Endothelial cell of umbilical vein (primary cell): ENCODE measurements around the gene KAZALD1. TPM values are rescaled to one million over a fixed set of nuclear protein-coding genes. Genes with fewer than 3 reads are reported as not detected.
A peak's percentile ranks its signal among the peaks of the same experiment; 100 is the strongest.

Experiments used
- BruUV-seq: library from RNA; stranded (reverse); fragments of 400-500 nt; replicated peaks from 2 replicates; lab custom pipeline; 2021; lab: Mats Ljungman, UMichigan
- CTCF ChIA-PET: fragments of 300-600, 350-600 bp; sonication (Branson Sonifier 250); formaldehyde crosslinking; loops from one replicate; lab custom pipeline; 2021; ENCODE audit warnings: antibody characterized with exemption, inconsistent platforms; lab: Charles Lee
- POLR2A ChIA-PET: fragments of 300-600, 350-600 bp; sonication (Branson Sonifier 250); formaldehyde crosslinking; loops from one replicate; lab custom pipeline; 2021; ENCODE audit warnings: antibody characterized with exemption, inconsistent platforms; lab: Charles Lee
- DNase-seq: peaks from one replicate; pipeline ENCODE4 v3.0.0-alpha.2; 2011; ENCODE audit warnings: low read depth, low spot score
- FAIRE-seq: peaks from 2 replicates; lab custom pipeline; 2011; peaks lifted over from hg19 to GRCh38; lab: Jason Lieb, UNC
- H2AFZ ChIP-seq: 2 replicates; pipeline ENCODE4 v1.6.0; 2012; ENCODE audit warnings: low read depth, low read length, control low read depth, inconsistent platforms
- H3K27ac ChIP-seq: 2 replicates; pipeline ENCODE4 v1.5.1; 2011; ENCODE audit warnings: low read depth, mild to moderate bottlenecking, control low read depth, low read length, moderate library complexity; ENCODE audit not compliant: insufficient read depth
- H3K27me3 ChIP-seq, 2 experiments: 2 replicates each; pipeline versions ENCODE4 v1.6.0 to v1.6.1; 2011; ENCODE audit warnings: low read length in 2 of 2, mixed read lengths in 1 of 2; ENCODE audit not compliant: control insufficient read depth in 2 of 2, insufficient read depth in 2 of 2
- H3K36me3 ChIP-seq, 2 experiments: 2 replicates in 1 of 2; 3 replicates in 1 of 2; pipeline ENCODE4 v1.5.1; 2011; ENCODE audit warnings: low read length in 2 of 2, mild to moderate bottlenecking in 1 of 2, moderate library complexity in 1 of 2; ENCODE audit not compliant: control insufficient read depth in 2 of 2, insufficient read depth in 2 of 2; ENCODE audit errors: extremely low read depth in 1 of 2
- H3K4me1 ChIP-seq: 3 replicates; pipeline ENCODE4 v1.5.1; 2011; ENCODE audit warnings: mild to moderate bottlenecking, low read length; ENCODE audit not compliant: control insufficient read depth, insufficient read depth; ENCODE audit errors: extremely low read depth
- H3K4me2 ChIP-seq: 2 replicates; pipeline ENCODE4 v1.6.1; 2011; ENCODE audit warnings: low read length, control low read depth, mixed read lengths; ENCODE audit not compliant: insufficient read depth
- H3K4me3 ChIP-seq, 3 experiments: fragments of 200-600 bp in 1 of 3; sonication (generic), shearing (Covaris generic) in 1 of 3; replicated peaks in 1 of 3; 2 replicates each; pipeline ENCODE4 v1.5.1; 2011 to 2016; ENCODE audit warnings: control low read depth in 3 of 3, low read length in 3 of 3, mild to moderate bottlenecking in 2 of 3, inconsistent platforms in 1 of 3, low read depth in 1 of 3, moderate library complexity in 1 of 3; ENCODE audit not compliant: insufficient read depth in 1 of 3
- H3K79me2 ChIP-seq: 2 replicates; pipeline ENCODE4 v1.6.0; 2012; ENCODE audit warnings: low read length, inconsistent platforms; ENCODE audit not compliant: control insufficient read depth, insufficient read depth
- H3K9ac ChIP-seq: replicated peaks from 2 replicates; pipeline ENCODE3; 2011; ENCODE audit warnings: low read length, control low read depth; ENCODE audit not compliant: insufficient read depth; ENCODE audit errors: extremely low read depth
- H3K9me1 ChIP-seq: replicated peaks from 3 replicates; pipeline ENCODE4 v1.6.0; 2011; ENCODE audit warnings: mild to moderate bottlenecking, low read length; ENCODE audit not compliant: control insufficient read depth, insufficient read depth; ENCODE audit errors: extremely low read depth
- H3K9me3 ChIP-seq: replicated peaks from 2 replicates; pipeline ENCODE4 v1.5.1; 2012; ENCODE audit warnings: low read length, inconsistent platforms; ENCODE audit not compliant: control insufficient read depth, insufficient read depth
- H4K20me1 ChIP-seq: replicated peaks from 2 replicates; pipeline ENCODE3; 2011; ENCODE audit warnings: mild to moderate bottlenecking, low read length; ENCODE audit not compliant: control insufficient read depth, insufficient read depth; ENCODE audit errors: extremely low read depth
- EZH2 ChIP-seq: IDR thresholded peaks from 2 replicates; pipeline ENCODE4 v1.6.1; 2012; ENCODE audit warnings: borderline replicate concordance, low read depth, mild to moderate bottlenecking, moderate library complexity, low read length, inconsistent platforms; ENCODE audit not compliant: severe bottlenecking
- FOS ChIP-seq: IDR thresholded peaks from 2 replicates; pipeline ENCODE4 v1.6.1; 2011; ENCODE audit warnings: mild to moderate bottlenecking, low read length, moderate library complexity, borderline replicate concordance; ENCODE audit not compliant: insufficient read depth
- GATA2 ChIP-seq: IDR thresholded peaks from 2 replicates; pipeline ENCODE4 v1.7.0; 2011; ENCODE audit warnings: low read depth, mild to moderate bottlenecking, moderate library complexity, mixed read lengths, low read length; ENCODE audit not compliant: insufficient read length, insufficient read depth
- JUN ChIP-seq: IDR thresholded peaks from 2 replicates; pipeline ENCODE4 v1.6.1; 2011; ENCODE audit warnings: borderline replicate concordance, low read depth; ENCODE audit not compliant: insufficient read length, insufficient read depth
- MYC ChIP-seq: IDR thresholded peaks from one replicate; pipeline ENCODE4 v1.6.1; 2011; ENCODE audit warnings: mild to moderate bottlenecking, low read depth, low read length
- POLR2A ChIP-seq: IDR thresholded peaks from 2 replicates; pipeline ENCODE4 v1.6.1; 2012; ENCODE audit warnings: low read depth, mild to moderate bottlenecking, control low read depth, low read length
- POLR2AphosphoS5 ChIP-seq: IDR thresholded peaks from 2 replicates; pipeline ENCODE4 v1.6.1; 2012; ENCODE audit warnings: low read depth, mild to moderate bottlenecking, control low read depth, low read length, moderate library complexity; ENCODE audit not compliant: insufficient read depth
- dilution Hi-C: fragments of 300-500 bp; cut with MboI; formaldehyde crosslinking; loops from one replicate; pipeline ENCODE4 v1.15.0; 2019; ENCODE audit warnings: low sequenced_read_pairs; ENCODE audit not compliant: extremely low pct_ligation_motif_present
- intact Hi-C: fragments of 100-400 bp; cut with micrococcal nuclease; formaldehyde crosslinking; loops from one replicate; pipeline ENCODE4 v1.10.0; 2022
- polyA plus RNA-seq, 4 experiments: library from polyadenylated mRNA; depleted of rRNA in 3 of 4; stranded (reverse) in 3 of 4; unstranded in 1 of 4; fragments of >200 nt; gene quantifications; 2 replicates each; pipeline versions ENCODE4 v1.2.1 to v1.2.3, GENCODE V29; 2011 to 2012; ENCODE audit warnings: missing spikeins in 1 of 4
- total RNA-seq: library from RNA; stranded (reverse); gene quantifications from 2 replicates; pipeline ENCODE4 v1.2.3, GENCODE V29; 2021
- TF ChIP-seq, protein P1 (sequence below): IDR thresholded peaks from 2 replicates; pipeline ENCODE4 v1.6.1; 2011; ENCODE audit not compliant: insufficient read depth, insufficient read length
- TF ChIP-seq, protein P2 (sequence below), 2 donors: IDR thresholded peaks; 1 replicate in 1 of 2; 2 replicates in 1 of 2; pipeline ENCODE4 v1.5.1; 2011; ENCODE audit warnings: low read length in 2 of 2, mild to moderate bottlenecking in 2 of 2, moderate library complexity in 2 of 2, control low read depth in 1 of 2, inconsistent platforms in 1 of 2, low read depth in 1 of 2; ENCODE audit not compliant: insufficient read depth in 1 of 2; ENCODE audit errors: extremely low read depth in 1 of 2

Gene KAZALD1
- total and polyA plus RNA-seq, 2 donors (not counting 3 experiments of a cell fraction or from before 2014, with no cell fraction given), result 3.0 to 3.3 TPM

DNA sequence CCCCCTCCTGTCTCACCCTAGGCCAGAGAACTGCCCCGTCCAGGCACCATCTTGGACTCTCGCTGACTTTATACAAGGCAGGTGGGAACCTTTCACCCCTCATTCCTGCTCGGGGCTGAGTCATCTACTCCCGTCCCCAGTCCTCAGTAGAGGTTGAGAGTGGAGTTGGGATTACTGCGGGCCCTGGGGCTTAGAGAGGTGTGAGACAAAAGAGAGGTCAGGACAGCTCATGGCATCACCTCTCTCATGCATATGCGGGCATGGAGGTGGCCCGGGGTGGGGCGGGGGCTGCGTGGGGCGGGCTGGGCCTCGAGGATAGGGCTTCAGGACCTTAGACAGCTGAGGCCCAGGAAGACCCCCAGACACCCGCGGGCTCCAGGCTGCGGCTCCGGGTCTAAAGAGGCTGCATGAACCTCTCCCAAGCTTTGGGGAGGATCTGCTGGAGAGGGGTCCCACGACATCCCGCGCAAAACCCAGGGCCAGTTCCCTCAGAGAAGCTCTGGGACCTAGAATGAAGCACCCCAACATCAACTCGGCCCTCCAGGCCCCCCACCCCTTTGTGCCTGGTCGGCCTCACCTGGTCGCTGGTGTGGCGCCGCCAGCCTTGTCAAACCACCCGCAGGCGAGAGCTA lies 31.2 kb upstream of the KAZALD1 start:
- Histone ChIP-seq H3K4me1 (peaks cover 16% of the 10 kb centered on the region), H3K36me3 (peaks cover 6 to 7% of the 10 kb centered on the region in 2 experiments), H3K9me3 (no peaks in the 10 kb centered on the region), H3K79me2 (peaks cover 11% of the 10 kb centered on the region), H2AFZ (peak overlapping the region; percentile 80), H4K20me1 (no peaks in the 10 kb centered on the region), H3K9me1 (no peaks in the 10 kb centered on the region), H3K4me3 (peak overlapping the region in 2 of 3 experiments; percentile 71 to 77), H3K4me2 (peak overlapping the region; percentile 66), H3K27ac (no peak overlapping the region), H3K27me3 (peaks cover 0 to 9% of the 10 kb centered on the region in 2 experiments), H3K9ac (no peak overlapping the region)
- dilution Hi-C loops, result no loop called here
- no TSS peak for BruUV-seq
- TF ChIP-seq GATA2 (no peak), POLR2AphosphoS5 (no peak)
- ChIA-PET POLR2A (interaction anchor here (1.2 kb wide), 1 partner anchor 12 kb away, joined by 3 read pairs; no protein-coding TSS in a partner anchor), CTCF (interaction anchor here (1.0 to 6.3 kb wide), 9 partner anchors 10 to 142 kb away, joined by 3 to 74 read pairs (median 13); no protein-coding TSS in a partner anchor)
- DNase-seq, result no peak
- no peak for FAIRE-seq
- intact Hi-C loops, result loop anchor here (5.0 kb wide), 1 partner anchor 37 kb away; no protein-coding TSS in a partner anchor

DNA sequence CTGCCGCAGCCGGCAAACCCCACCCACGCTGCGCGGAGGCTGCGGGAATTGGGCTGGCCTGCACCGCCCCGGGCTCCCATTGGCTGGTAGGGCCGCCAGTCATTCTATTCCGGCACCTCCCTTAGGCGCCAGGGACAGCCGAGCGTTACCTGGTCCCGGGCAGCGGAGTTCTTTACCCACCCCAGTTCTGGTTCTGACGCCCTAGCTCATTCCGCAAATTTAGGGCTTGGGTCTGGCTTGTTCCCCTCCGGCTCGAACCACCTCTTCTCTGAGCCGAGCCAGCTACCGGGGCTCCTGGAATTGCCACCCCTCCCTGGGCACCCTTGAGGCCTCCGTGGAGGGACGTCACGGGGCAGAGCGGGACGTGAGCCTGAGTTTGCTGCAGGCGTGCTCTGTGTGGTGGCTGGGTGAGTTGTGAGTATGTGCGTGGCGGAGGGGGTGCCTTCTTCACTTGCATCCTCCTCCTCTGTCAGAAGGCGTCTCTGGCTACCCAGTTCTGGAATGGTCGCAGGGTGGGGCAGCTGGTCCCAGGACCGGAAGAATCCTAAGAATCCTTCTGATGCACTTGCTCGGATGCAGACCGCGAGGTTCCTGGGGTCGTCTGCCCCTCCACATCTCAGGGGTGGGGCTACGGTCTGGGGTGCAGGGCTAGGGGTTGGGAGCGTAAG lies 30.5 kb upstream of the KAZALD1 start, which contains the start of the genes PDZD7 and SFXN3:
Gene PDZD7, minus strand, starts transcription at position 2 of the 668 bp plus-strand sequence. CDS start 910 bp downstream, outside the sequence.
Gene SFXN3, plus strand, starts transcription at position 107 of the 668 bp plus-strand sequence. CDS start 3,461 bp downstream, outside the sequence.
- H3K9ac ChIP-seq, result peak within 1 kb of the TSS; percentile 90
- H3K27me3 ChIP-seq, result peaks cover 0 to 9% of the 10 kb centered on the region in 2 experiments
- dilution Hi-C loops, result no loop called here
- BruUV-seq, result no TSS peak
- H3K4me1 ChIP-seq, result peaks cover 16% of the 10 kb centered on the region
- H3K4me2 ChIP-seq, result peak within 1 kb of the TSS; percentile 66
- peak within 1 kb of the TSS; percentile 48 to 77 (median 71) for H3K4me3 ChIP-seq
- TF ChIP-seq JUN (no peak), POLR2AphosphoS5 (no peak), MYC (no peak), FOS (no peak), GATA2 (no peak), EZH2 (no peak), POLR2A (no peak)
- TF ChIP-seq, protein P1, sequence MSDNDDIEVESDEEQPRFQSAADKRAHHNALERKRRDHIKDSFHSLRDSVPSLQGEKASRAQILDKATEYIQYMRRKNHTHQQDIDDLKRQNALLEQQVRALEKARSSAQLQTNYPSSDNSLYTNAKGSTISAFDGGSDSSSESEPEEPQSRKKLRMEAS, result no peak
- TF ChIP-seq, protein P2, sequence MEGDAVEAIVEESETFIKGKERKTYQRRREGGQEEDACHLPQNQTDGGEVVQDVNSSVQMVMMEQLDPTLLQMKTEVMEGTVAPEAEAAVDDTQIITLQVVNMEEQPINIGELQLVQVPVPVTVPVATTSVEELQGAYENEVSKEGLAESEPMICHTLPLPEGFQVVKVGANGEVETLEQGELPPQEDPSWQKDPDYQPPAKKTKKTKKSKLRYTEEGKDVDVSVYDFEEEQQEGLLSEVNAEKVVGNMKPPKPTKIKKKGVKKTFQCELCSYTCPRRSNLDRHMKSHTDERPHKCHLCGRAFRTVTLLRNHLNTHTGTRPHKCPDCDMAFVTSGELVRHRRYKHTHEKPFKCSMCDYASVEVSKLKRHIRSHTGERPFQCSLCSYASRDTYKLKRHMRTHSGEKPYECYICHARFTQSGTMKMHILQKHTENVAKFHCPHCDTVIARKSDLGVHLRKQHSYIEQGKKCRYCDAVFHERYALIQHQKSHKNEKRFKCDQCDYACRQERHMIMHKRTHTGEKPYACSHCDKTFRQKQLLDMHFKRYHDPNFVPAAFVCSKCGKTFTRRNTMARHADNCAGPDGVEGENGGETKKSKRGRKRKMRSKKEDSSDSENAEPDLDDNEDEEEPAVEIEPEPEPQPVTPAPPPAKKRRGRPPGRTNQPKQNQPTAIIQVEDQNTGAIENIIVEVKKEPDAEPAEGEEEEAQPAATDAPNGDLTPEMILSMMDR (IDR thresholded peaks at IDR 0.05; ENCODE audit: extremely low read depth in 1 of 2, insufficient read depth in 1 of 2, low read depth in 1 of 2, low read length in 2 of 2), result no peak
- ChIA-PET CTCF (interaction anchor here (1.0 to 6.3 kb wide), 12 partner anchors 10 to 142 kb away, joined by 3 to 74 read pairs (median 8); no protein-coding TSS in a partner anchor), POLR2A (interaction anchor here (1.2 kb wide), 1 partner anchor 11 kb away, joined by 3 read pairs; no protein-coding TSS in a partner anchor)
- no peaks in the 10 kb centered on the region for H4K20me1 ChIP-seq
- FAIRE-seq (peak; percentile 90), DNase-seq (peak; percentile 88)
- H3K9me1 ChIP-seq, result no peaks in the 10 kb centered on the region
- H3K79me2 ChIP-seq, result peaks cover 11% of the 10 kb centered on the region
- no peaks in the 10 kb centered on the region for H3K9me3 ChIP-seq
- H3K36me3 ChIP-seq, result peaks cover 8 to 12% of the 10 kb centered on the region in 2 experiments
- peak within 1 kb of the TSS; percentile 91 for H3K27ac ChIP-seq
- intact Hi-C loops, result loop anchor here (5.0 kb wide), 1 partner anchor 36 kb away; no protein-coding TSS in a partner anchor
- H2AFZ ChIP-seq, result peak within 1 kb of the TSS; percentile 94
